Stimulated activated CD8-positive, alpha-beta memory T cell treated with anti-CD3 and anti-CD28 coated beads, Interleukin-15, amount 100 ng/mL, for 48 hours (primary cell): Measurements from ENCODE around the gene TBX18.

Experiments
- DNase-seq, 2 donors: peaks; one replicate each; pipeline ENCODE4 v3.0.0-alpha.2; 2020; ENCODE audit warnings: low read depth in 2 of 2

TBX18 gene

GRCh38 chr6:84764332-84765049 lies at the start of gene TBX18:
TBX18 (minus strand) TSS chr6:84764598; CDS start chr6:84764181, 417 bp downstream.
- DNase-seq, result no peak

DNA sequence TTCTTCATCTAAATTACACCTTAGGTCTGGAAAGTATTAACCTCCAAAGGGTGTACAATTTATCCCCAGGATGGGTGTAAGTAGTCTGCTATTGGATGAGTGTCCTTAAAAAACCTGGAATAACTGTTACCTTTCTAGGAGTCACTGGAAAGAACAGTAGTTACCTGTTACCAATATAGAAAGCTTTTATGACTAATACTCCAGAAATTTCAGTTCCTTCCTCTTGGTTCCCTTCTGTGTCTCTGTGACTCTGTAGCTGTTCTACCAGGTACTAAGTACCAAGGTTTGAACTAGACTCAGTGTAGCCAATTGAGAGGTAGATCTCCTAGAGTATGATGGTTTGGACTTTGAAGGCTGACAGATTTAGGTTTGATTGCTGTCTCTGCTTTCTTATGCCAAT lies 47.0 kb upstream of the TBX18 start:
- no peak for DNase-seq

GRCh38 chr6:84809455-84809854 lies 45.1 kb upstream of the TBX18 start:
- DNase-seq, result no peak

DNA sequence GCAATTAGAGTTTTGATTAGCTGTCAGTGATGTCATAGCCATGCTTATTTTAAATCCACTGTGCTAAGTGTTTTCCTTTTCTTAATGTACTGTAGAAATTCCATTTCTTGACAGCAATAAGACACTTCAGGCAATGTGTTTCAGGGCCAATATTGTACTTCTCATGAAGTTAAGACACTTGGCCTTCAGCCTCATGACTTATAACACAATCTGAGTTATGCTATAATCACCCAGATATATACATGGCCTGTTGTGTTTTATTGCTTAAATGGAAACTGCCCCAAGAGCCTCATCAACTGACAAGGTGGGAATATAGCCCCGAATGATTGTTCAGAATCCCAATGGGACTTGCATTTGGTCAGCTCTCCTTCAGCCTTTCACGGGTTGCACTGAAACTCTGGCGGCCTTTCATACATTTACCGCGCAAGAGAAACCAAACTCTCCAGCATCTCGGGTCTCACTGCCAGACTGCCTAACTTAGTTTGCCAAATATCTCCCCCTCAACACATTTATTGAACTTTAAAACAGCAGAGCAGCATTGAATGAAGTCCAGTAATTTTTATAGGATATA lies 44.2 kb upstream of the TBX18 start:
- DNase-seq, result no peak

GRCh38 chr6:84805145-84805544 lies 40.7 kb upstream of the TBX18 start:
- DNase-seq, result no peak

DNA sequence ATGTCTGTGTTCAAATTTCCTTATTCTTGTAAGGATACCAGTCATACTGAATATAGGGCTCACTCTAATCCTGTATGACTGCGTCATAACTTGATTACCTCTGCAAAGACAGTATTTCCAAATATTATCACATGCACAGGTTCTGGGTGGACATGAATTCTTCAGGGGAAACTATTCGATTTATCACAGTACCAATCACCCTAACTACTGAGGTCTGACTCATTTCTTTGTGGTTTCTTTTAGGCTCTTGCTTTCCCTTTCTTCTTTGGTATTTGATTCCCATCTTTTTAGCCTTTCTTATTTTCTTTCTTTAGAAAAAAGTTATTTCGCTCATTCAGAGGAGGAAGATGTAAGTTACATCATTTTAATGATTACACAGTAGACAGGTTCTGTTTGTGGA lies 40.3 kb upstream of the TBX18 start:
- DNase-seq, result no peak

GRCh38 chr6:84801250-84801649 lies 36.9 kb upstream of the TBX18 start:
- DNase-seq, result no peak

- DNase-seq, result no peak
These were observed 33.9 kb upstream of the TBX18 start for GRCh38 chr6:84798257-84798656.

DNA sequence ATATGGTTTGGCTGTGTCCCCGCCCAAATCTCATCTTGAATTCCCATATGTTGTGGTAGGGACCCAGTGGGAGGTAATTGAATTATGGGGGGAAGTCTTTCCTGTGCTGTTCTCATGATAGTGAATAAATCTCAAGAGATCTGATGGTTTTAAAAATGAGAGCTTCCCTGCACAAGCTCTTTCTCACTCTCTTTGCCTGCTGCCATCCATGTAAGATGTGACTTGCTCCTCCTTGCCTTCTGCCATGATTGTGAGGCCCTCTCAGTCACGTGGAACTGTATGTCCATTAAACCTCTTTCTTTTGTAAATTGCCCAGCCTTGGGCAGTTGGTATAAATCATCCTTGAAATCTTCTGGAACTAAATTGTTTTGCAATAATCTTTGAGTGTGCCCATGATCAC lies 31.9 kb upstream of the TBX18 start:
- DNase-seq, result no peak

DNA sequence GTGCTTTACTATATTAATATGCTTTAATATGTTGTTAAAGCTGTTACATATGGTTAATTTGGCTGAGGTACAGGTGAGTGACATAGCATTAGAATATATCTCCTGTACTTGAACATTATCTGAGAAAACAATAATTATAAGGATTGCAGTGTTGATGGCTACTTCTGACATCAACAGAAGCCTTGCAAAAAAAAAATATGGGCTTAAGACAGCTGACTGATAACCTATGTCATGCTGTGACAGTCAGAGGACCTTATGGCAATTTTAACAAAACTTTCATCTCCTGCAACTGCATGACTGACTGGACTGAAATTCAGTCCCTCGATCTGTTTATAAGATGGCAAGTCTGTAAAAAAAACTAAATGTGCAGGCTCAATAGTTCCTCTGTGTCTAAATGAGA lies 27.5 kb upstream of the TBX18 start:
- no peak for DNase-seq

GRCh38 chr6:84791233-84791632 lies 26.8 kb upstream of the TBX18 start:
- DNase-seq, result no peak

DNA sequence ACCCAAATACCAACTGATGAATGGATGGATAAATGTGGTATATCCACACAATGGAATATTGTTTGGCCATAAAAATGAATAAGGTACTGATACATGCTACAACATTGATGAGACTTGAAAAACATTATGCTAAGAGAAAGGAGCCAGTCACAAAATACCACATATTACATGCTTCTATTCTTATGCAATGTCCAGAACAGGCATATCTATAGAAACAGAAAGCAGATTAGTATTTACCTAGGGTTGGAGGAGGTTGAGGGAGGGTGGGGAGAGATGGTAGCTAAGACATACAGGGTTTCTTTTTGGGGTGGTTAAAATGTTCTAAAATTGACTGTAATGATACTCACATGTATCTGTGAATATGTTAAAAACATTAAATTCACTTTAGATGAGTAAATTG lies 24.8 kb upstream of the TBX18 start:
- no peak for DNase-seq

- no peak for DNase-seq
These were observed 24.3 kb upstream of the TBX18 start for GRCh38 chr6:84788689-84789088.

- DNase-seq, result no peak
These were observed 21.3 kb upstream of the TBX18 start for GRCh38 chr6:84785671-84786070.

DNA sequence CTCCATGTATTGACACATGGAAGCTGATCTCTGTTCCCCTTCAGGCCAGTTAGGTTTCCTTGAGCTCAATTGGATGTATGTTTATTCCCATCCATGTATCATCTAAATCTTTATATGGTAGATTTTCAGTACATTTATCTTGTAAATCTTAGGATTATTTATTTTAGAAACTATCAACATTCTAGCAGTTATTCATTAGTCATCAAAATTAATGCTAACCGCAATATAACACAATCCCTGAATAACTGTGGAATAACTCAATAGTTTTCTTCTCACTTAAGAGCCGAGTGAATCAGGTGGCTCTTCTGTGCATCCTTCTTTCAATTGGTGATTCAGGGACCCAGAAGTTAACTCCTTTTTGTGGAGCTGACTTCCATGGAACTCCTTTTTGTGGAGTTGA lies 15.5 kb upstream of the TBX18 start:
- DNase-seq, result no peak

DNA sequence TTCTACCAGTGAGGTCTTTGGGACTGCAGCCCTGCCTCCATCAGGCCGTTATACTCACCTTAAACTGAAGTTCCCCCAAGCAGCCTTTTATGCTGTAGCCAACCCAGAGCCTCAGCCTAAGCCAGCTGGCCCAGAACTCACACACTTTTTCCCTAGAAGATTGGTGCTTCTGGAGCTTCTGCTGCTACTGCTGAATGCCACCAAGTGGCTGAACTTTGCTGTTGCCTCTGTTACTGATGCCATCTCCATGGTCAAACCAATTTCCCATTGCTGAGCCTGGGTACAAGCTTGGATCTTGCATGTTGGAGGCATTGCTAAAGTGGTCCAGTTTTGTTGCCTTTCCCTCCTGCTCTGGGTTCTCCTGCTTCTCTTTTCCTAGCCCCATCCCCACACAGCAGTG lies 15.0 kb upstream of the TBX18 start:
- DNase-seq, result no peak

DNA sequence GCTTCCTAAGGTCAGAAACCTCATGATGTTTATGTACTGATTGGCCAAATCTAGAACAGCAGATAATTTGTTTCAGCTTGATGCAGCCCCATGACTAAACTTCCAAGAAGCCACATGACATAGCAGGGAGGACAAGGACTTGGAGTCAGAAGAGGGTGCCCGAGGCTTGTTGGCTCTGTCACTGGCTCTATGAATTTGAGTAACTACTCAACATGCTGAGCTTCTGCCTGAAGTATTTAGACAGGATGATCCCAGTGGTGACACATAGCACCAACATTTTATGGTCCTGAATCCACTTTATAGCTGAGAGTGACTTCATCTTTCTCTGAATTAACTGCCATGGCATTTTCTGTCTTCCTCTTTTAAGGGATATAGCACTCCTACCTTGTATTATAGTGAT lies 13.5 kb upstream of the TBX18 start:
- DNase-seq, result no peak

DNA sequence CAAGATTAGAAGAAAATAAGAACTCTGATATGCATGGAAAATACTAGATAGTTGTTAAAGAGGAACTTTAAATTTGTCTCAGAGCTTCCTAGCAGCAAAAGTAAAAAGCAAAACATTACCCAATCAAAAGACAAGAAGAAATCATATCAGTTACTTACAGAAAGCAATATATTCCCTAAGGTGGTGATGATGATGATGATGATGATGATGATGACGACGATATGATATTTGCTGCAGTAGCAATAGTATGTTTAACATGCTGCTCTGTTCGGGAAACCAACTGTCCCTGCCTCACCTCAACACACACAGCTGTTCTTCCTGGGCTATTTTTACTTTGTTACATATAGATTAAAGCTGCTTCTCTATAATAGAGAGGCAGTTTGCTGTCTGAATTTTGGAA lies 12.0 kb upstream of the TBX18 start:
- no peak for DNase-seq

DNA sequence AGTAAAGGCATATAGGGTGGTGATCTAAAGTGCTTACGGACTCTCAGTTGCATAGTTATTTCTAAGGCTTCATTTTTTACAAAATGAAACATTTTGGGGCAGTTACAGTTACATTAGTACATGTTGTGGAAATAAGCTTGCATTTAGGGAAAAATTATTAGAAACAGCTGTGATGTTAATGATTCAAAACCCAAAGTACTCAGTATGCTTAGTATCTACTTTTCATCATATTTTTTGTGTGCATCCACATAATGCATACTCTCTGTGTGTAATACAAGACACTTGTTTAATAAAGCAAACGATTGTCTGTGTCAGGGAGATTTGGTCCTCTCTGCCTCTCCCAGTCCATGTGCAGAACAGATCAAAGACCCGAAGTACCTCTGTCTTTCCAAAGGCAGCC lies 11.4 kb upstream of the TBX18 start:
- no peak for DNase-seq

DNA sequence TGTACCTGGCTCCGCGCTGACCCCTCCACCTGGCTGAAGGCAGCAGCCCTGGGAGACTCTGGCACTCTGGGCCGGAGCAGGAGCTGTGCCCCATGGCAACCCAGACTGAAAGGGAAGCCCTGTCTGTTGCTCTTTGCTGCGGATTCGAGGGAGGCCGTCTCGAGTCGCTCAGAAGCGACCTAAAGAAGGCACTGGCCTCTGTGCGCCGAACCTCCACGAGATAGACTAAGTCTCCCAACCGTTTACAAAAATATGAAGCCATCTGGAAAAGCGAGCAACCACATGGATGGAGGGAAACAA lies 10.5 kb upstream of the TBX18 start:
- DNase-seq, result no peak

GRCh38 chr6:84774157-84774984 lies 10.0 kb upstream of the TBX18 start:
- DNase-seq, result no peak

- DNase-seq, result no peak
These were observed 9.2 kb upstream of the TBX18 start for GRCh38 chr6:84773431-84774156.

DNA sequence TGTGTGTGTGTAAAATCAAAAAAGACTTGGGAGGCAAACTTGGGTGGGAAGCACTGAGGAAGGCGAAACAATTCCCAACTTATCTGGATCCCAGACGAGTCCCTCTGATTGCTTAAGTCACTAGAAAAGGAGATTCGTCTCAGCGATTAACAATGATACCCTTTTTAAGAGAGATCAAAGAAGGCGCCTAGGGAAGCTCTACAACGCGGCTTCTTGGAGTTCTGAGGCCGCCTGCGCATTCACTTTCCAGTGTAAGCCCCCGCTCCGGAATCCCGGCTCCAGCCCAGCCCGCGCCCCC lies 8.7 kb upstream of the TBX18 start:
- no peak for DNase-seq
